ENCODE data around the gene MBNL2.

Gene MBNL2

GRCh38 chr13:97221989-97222700 lies at the start of gene MBNL2:
Gene MBNL2 (plus strand): TSS chr13:97222333. CDS start chr13:97276236, 53,903 bp downstream.
- Histone ChIP-seq H3K27me3 (ENCODE audit: insufficient read depth, low read depth, severe bottlenecking) (no peaks in the 10 kb centered on the region), H3K9me3 (ENCODE audit: severe bottlenecking) (no peaks in the 10 kb centered on the region), H3K4me3 (ENCODE audit: low read depth, low read length) (peak within 1 kb of the TSS; percentile 55), H3K36me3 (no peaks in the 10 kb centered on the region), H3K27ac (peak within 1 kb of the TSS; percentile 46)
- no peak for TF ChIP-seq CTCF (IDR thresholded peaks at IDR 0.05; ENCODE audit: low read depth, low read length)
- DNase-seq = peak; percentile 96

GRCh38 chr13:97174638-97175037 lies 47.5 kb upstream of the MBNL2 start:
- H3K27me3 ChIP-seq (ENCODE audit: insufficient read depth, low read depth, severe bottlenecking) = no peaks in the 10 kb centered on the region
- no peak overlapping the region for H3K4me3 ChIP-seq (ENCODE audit: low read depth, low read length)
- no peak for TF ChIP-seq CTCF (IDR thresholded peaks at IDR 0.05; ENCODE audit: low read depth, low read length)
- peaks cover 6% of the 10 kb centered on the region for H3K9me3 ChIP-seq (ENCODE audit: severe bottlenecking)
- no peak for DNase-seq
- no peaks in the 10 kb centered on the region for H3K36me3 ChIP-seq
- no peak overlapping the region for H3K27ac ChIP-seq

- no peak for DNase-seq
- no peak for TF ChIP-seq CTCF (IDR thresholded peaks at IDR 0.05; ENCODE audit: low read depth, low read length)
- H3K27ac ChIP-seq = no peak overlapping the region
- peaks cover 6% of the 10 kb centered on the region for H3K9me3 ChIP-seq (ENCODE audit: severe bottlenecking)
- no peak overlapping the region for H3K4me3 ChIP-seq (ENCODE audit: low read depth, low read length)
- no peaks in the 10 kb centered on the region for H3K36me3 ChIP-seq
- H3K27me3 ChIP-seq (ENCODE audit: insufficient read depth, low read depth, severe bottlenecking) = no peaks in the 10 kb centered on the region
Observed at GRCh38 chr13:97175041-97175440, 47.1 kb upstream of the MBNL2 start.

GRCh38 chr13:97179501-97179900 lies 42.6 kb upstream of the MBNL2 start:
- Histone ChIP-seq H3K36me3 (no peaks in the 10 kb centered on the region), H3K9me3 (ENCODE audit: severe bottlenecking) (peaks cover 6% of the 10 kb centered on the region), H3K4me3 (ENCODE audit: low read depth, low read length) (no peak overlapping the region), H3K27me3 (ENCODE audit: insufficient read depth, low read depth, severe bottlenecking) (no peaks in the 10 kb centered on the region), H3K27ac (no peak overlapping the region)
- no peak for TF ChIP-seq CTCF (IDR thresholded peaks at IDR 0.05; ENCODE audit: low read depth, low read length)
- no peak for DNase-seq

- no peak for DNase-seq
- Histone ChIP-seq H3K27me3 (ENCODE audit: insufficient read depth, low read depth, severe bottlenecking) (no peaks in the 10 kb centered on the region), H3K27ac (no peak overlapping the region), H3K9me3 (ENCODE audit: severe bottlenecking) (peaks cover 8% of the 10 kb centered on the region), H3K36me3 (no peaks in the 10 kb centered on the region), H3K4me3 (ENCODE audit: low read depth, low read length) (no peak overlapping the region)
- no peak for TF ChIP-seq CTCF (IDR thresholded peaks at IDR 0.05; ENCODE audit: low read depth, low read length)
Observed at GRCh38 chr13:97182111-97182890, 39.8 kb upstream of the MBNL2 start.

Measured in WERI-Rb-1 (cell line).